ENCODE measurements around the gene HECW1.
A peak's percentile ranks its signal among the peaks of the same experiment; 100 is the strongest.

Gene HECW1

DNA sequence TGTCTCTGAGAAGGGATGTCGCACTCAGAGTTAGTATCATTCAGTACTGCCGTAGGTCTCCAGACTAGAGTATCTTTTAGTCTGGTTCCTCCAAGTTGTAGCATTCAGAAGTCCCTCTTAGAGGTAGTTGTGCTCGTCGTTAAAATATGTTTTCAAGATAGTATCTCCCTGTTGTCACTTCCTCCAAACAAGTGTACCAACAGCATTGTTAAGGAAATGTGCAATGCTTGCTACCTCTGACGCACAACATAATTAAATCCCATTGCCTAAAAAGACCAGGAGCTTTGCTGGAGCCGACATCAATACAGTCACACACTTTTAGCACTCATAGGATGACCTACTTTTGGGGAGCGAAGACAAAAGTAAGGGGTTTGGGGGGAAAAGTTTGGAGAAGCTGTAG, 390.5 kb downstream of the HECW1 start:
- no peak for DNase-seq (ENCODE audit: low read depth)
- H3K4me3 ChIP-seq (ENCODE audit: low read depth, low read length): no peak overlapping the region

DNA sequence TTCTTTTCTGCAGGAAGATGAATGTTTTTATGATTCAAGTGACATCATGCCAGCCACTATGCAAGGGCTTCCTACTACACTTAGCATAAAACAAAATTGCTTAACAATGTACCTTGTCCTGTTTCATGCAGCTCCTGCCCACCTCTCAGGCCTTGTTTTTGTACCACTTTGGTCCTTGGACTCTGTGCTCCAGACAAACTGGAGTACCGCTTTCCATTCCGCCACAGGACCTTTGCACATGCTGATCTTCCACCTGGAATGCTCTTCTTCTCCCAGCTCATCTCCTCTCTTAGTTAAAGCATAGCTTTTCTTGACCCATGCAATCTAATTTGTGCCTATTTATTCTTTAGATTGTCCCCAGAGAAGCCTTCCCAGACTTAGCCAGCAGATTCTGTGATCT, 393.0 kb downstream of the HECW1 start:
- H3K4me3 ChIP-seq (ENCODE audit: low read depth, low read length): no peak overlapping the region
- DNase-seq (ENCODE audit: low read depth): no peak

DNA sequence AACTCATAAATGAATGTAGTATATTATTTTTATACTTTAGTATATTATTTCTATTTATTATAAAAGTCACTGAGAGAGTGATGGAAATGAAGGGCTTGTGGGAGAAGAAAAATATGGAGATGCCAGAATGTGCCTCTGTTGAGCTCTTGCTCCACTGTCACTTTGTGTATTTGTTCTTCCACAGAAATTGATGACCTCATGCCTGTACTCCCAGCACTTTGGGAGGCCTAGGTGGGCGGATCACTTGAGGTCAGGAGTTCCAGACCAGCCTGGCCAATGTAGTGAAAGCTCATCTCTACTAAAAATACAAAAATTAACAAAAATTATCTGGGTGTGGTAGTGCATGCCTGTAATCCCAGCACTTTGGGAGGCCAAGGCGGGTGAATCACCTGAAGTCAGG, 394.0 kb downstream of the HECW1 start:
- DNase-seq (ENCODE audit: low read depth): no peak
- no peak overlapping the region for H3K4me3 ChIP-seq (ENCODE audit: low read depth, low read length)

DNA sequence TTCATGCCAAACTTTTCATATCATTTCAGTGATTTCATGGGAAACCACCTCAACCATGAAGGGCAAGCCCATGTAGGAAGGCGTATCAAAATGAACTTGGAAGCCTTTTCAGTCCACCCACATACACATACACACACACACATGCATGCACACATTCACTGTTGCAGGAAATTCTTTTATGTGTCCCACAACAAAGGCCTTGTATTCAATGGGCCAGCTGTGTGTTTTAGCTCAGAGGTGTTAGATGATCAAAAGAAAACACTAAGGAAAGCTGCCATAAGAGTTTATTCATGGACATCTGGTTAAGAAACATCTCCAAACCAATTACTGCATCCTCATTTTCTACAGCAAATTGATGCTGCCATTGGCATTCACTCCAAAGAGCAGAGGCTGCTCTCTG, 396.0 kb downstream of the HECW1 start:
- H3K4me3 ChIP-seq (ENCODE audit: low read depth, low read length): no peak overlapping the region
- no peak for DNase-seq (ENCODE audit: low read depth)

DNA sequence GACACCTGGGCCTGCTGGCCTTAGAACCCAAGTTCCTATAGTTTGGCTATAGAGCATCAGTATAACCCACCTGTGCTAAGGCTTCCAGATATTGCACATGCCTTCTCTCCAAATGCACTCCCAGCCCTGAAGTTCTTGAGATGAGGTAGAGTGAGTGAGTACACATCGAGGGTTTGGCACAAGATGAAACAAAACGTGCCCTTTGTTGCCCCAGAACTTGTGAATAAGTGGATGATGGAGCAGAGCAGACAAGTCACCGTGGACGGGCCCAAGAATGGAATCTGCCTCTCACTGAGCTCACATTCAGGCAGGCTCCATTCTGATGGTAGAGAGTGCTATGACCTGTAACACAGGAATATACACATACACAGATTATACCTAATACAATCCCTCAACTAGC, 397.5 kb downstream of the HECW1 start:
- no peak for DNase-seq (ENCODE audit: low read depth)
- H3K4me3 ChIP-seq (ENCODE audit: low read depth, low read length): no peak overlapping the region

DNA sequence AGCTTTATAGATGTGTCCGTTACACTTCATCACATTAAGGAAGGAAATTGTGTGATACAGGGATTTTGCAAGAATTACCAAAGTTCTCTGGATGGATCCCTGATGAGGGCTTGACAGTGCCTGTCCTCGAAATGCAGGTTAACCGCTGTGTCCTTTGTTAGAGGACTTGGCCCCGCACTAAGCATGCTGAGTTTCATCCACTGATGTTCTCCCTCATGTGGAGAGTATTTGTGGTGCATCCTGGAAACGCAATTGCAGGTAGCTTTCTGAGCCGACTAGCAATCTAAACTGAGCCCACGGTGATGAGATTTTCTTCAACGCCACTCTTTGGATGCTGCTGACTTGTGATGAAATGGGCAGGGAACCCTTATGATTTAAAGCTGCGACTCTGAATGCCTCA, 398.6 kb downstream of the HECW1 start:
- H3K4me3 ChIP-seq (ENCODE audit: low read depth, low read length): no peak overlapping the region
- no peak for DNase-seq (ENCODE audit: low read depth)

DNA sequence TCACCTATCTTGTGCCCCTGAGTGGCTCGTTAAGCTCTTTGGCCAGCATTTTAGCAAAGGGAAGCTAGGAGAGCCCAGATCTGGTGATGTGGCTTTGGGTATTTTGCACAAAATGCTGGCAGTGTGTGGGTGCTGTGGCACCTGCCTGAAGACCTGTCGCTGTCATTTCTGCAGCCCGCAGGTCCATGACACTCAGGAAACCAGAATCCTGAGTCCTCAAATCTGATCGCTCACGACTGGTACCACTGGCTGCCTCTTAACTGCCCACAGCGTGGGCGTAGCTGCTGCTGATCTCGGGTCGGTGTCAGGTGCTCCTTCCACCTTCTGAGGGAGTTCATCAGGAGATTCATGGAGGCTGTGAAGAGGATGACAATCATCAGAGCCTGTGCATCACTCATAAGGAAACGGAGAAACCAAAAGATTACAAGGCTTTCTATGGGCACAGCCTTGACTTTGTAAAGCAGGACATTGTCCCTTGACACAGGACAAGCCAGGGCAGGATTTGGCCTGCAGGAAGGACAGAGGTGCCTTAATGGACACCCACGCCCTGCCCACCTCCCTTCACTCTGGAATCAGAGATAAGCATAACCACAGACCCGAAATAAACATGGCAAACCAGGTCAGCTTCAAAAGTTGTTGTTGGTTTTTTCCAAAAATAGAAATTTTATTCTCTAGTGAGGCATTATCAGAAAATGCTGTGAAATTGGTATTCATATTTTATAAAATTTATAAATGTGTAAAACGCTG, 399.5 kb downstream of the HECW1 start:
- no peak overlapping the region for H3K4me3 ChIP-seq (ENCODE audit: low read depth, low read length)
- no peak for DNase-seq (ENCODE audit: low read depth)

DNA sequence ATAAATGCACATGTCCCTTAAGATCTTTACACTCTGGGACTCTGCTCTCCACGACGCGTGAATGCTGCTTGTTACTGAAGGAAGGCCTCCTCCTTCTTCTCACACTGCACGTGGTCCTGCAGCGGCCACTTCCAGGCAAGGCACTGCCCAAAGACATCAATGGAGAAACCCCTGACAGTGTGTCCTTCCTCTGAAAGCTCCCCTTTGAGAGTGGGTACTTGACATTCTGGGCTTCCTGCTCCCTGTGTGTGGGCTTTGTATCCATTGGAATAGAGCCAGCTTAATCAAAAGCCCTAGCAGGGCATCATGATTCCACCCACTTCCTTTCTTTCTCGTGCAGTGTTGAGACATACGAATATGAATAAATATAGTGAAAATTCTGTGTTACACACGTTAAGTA, 400.8 kb downstream of the HECW1 start:
- H3K4me3 ChIP-seq (ENCODE audit: low read depth, low read length): no peak overlapping the region
- DNase-seq (ENCODE audit: low read depth): no peak

DNA sequence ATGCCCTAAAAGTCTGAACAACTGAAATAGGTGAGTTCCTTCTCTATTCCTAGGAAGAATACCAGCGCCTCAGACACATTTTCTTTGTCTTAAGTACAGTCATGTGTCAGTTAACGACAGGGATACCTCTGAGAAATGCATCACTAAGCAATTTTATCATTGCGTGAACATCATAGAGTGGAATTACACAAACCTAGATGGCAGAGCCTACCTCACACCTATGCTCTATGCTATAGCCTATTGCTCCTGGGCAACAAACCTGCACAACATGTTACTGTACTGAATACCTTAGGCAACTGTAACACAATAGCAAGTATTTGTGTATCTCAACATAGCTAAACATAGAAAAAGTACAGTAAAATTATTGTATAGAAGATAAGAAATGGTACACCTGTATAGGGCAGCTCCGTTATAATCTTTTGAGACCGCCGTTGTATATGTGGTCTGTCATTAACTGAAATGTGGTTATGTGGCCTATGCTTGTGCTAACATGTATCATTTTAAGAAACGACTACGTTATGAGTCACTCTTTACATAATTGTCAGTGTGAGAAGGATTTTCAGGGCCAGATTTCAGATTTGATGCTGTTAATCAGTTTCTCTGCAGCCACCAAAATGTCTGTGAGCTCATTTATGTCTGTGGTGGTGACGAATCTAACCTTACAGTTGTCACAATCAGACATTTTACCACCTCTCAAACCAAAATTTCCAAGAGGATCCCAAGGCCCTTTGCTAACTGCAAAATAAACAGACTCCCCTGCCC, 404.3 kb downstream of the HECW1 start:
- no peak overlapping the region for H3K4me3 ChIP-seq (ENCODE audit: low read depth, low read length)
- no peak for DNase-seq (ENCODE audit: low read depth)

DNA sequence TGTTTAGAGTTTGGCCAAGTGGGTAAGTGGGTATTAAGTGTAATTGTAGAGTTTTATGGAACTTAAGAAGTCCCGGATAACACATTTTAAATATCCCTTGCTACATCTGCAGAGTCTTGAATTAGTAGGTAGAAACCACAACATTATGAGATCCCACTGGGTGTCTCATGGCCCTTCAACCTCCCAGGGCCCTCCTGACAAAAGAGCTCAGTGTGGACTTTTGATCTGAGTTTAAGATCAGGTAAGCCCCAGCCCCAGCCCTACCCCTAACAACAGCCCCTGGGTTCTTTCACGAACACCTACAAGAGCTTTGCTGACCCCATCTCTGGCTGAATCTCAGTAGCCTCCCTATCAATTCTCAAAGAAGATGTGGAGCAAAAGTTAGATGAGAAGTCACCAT, 405.0 kb downstream of the HECW1 start:
- no peak for DNase-seq (ENCODE audit: low read depth)
- no peak overlapping the region for H3K4me3 ChIP-seq (ENCODE audit: low read depth, low read length)

DNA sequence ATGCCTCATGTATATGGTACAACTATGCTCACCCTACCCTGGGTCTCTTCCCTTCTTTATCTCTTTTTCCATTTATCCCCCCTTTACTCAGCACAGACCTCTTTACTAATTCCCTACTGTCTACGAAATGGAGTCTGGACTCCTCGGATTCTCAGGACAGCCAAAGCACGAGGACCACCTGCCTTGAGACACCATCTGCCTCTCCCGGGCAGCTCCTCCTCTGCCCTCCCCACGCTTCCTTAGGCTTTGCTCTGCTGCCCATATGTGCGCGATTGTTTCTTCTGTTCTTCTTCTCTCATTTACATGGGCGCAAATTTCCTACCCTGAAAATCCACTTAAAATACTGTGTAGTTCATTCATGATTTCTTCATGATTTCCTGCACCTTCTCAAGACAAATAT, 407.8 kb downstream of the HECW1 start:
- no peak for DNase-seq (ENCODE audit: low read depth)
- no peak overlapping the region for H3K4me3 ChIP-seq (ENCODE audit: low read depth, low read length)

DNA sequence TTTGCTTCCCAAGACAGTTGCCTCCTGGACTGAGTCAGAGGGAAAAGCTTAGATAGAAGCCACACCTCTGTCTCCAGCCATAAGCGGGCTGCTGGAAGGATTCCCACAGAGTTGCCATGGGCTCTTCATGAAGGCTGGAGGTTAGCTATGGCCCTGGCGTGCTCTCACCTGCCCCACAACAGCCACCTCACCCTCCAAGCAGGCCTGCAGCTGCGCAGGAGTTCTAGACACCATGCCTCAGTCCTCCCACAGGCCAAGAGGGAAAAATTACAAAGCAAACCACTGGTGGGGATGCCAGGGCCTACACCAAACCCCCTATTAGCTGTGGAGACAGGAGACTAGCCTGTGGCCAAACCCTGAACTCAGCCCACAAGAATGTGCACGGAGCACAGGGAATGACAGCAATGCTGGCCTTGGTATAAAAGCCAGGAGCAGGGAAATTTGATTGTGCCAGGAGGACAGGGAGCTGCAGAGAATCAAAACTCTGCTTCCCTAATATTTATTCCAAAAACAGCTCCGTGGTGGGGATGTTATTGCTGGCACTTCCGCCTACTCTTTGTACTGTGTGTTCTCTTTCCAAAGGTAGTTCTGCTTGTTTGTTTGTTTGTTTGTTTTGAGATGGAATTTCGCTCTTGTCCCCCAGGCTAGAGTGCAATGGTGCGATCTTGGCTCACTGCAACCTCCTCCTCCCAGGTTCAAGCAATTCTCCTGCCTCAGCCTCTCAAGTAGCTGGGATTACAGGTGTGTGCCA, 410.1 kb downstream of the HECW1 start:
- DNase-seq (ENCODE audit: low read depth): peak; percentile 13
- no peak overlapping the region for H3K4me3 ChIP-seq (ENCODE audit: low read depth, low read length)

DNA sequence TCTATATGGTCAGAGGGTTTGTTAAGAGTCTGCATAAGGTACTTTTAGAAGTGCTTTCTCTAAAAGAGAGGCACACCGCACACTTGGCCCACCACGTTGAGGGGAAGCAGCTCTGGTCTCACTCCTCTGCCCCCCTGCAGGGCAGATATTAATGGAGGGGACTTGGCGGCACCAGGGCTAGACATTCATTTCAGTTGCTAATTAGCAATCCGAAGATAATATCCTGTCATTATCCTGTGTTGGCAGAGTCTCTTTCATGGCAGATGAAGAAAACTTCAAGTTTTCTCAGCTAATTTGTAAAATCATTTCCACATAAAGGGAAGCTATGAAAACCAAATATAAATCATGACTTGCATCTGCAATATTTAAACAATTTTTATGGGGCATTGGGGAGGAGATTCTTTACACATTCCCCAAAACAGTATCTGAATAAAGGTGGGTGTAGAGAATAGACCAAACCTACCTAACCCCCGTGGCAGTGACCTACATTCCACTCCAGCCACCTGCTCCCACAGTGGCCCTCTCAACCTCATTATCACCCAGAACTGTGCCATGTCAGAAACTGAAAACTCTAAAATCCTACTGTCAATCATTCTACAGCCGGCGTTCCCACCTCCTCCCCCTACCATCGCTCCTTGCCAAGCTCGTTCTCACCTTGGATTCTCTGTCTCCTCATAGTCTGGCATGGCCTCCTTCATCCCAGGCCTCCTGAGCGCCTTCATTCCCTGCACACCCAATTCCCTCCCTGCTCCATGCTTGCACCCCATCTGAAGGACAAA, 416.3 kb downstream of the HECW1 start:
- no peak overlapping the region for H3K4me3 ChIP-seq (ENCODE audit: low read depth, low read length)
- no peak for DNase-seq (ENCODE audit: low read depth)

DNA sequence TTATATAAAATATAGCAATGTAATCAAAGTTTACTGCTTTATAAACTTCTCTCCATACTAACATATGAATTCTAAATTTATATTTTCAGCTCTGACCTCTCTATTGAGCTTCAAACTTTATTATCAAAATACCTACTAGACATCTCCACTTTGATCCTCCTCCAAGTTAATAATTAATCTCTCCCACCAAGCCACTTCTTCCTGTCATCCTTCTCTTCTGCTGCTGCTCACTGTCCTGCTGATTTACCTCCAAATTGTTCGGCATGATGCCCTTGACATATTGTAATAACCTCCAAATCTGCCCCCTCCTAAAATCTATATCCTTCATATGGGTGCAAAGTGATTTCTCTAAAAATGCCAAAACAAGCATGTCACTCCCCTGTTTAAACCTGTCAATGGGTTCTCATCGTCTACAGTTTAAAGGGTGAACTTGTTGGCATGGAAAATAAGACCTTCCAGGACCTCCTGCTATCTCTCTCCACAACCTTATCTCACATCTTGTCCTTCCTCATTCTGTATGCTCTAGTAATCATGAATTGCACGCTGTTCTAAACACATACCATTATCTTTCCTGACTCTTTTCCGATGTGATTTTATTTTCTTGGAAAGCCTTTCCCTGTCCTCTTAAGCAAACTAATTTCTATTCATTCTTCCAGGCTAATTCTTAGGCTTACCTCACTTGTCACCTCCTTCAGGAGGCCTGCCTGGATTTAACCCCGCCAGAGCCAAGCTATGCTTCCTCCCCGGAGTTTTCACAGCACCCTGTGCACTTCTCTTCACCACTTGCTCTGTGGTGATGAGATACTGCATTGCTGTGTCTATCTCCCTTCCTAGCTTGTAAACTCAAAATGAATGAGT, 418.3 kb downstream of the HECW1 start:
- no peak overlapping the region for H3K4me3 ChIP-seq (ENCODE audit: low read depth, low read length)
- no peak for DNase-seq (ENCODE audit: low read depth)

DNA sequence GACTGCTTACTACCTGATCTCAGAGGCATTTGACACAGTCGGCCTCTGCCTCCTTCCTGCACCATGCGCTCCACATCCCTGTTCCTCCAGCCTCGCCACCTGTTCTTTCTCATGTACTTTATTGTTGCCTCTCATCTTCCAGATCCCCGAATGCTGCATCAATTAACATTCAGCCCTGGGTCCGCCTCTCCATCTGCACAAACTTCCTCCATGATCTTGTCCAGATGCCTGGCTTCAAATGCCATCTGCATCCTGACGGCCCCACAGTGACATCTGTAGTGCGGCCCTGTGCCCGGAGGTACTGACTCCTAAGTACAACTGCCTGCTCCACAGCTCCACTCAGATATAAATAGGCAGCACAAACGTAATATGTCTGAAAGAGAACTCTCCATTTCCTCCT, 419.3 kb downstream of the HECW1 start:
- DNase-seq (ENCODE audit: low read depth): no peak
- no peak overlapping the region for H3K4me3 ChIP-seq (ENCODE audit: low read depth, low read length)

DNA sequence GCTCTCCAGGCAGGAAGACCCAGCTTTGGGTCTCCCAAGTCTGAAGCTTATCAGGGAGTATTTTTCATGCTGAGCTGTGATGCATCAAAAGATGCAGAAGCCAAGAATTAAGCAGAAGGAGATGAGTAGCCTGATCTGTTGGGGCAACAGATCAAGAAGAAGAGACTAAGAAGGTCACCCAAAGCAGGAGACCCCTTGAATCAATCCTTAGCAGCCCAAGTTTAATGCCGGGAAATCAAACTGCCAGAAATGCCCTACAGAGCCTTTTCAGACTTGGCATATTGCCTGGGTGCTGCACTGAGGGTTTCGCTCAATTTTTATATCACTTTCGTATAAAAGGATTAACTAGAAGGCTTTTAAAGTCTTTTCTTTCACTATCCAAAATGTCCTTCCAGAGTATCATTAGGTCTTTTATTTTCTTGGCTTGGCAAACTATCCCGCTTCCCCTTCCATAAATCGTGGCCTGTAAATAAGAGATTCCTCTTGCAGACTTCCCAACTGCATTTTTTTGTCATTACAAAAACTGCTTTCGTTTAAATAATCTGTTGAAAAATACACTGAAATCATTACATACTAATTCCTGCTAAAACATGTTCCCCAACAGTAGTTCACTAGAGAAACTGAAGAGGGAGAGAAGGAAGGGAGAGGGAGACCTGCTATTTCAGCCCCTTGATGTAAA, 421.5 kb downstream of the HECW1 start:
- peak; percentile 57 for DNase-seq (ENCODE audit: low read depth)
- no peak overlapping the region for H3K4me3 ChIP-seq (ENCODE audit: low read depth, low read length)

DNA sequence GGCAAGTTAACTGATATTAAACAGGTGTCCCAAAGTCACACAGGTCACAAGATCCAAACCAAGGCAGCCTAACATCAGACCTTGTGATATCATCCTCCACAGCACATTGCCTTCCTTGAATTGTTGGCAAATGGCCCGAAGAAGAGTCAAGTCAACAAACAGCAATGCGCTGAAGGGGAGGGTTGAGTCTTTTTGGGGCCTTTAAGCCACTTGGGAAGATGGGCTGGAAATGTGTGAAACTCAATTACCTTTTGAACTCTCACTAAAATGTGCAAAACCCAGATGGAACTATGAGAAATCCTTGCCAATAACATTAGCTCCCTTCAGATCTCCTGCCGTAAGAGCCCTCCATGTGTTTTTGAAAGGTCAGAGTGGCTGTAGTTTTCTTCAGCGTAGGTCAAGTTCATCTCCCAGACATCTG, 422.6 kb downstream of the HECW1 start:
- DNase-seq (ENCODE audit: low read depth): peak; percentile 88
- H3K4me3 ChIP-seq (ENCODE audit: low read depth, low read length): no peak overlapping the region

DNA sequence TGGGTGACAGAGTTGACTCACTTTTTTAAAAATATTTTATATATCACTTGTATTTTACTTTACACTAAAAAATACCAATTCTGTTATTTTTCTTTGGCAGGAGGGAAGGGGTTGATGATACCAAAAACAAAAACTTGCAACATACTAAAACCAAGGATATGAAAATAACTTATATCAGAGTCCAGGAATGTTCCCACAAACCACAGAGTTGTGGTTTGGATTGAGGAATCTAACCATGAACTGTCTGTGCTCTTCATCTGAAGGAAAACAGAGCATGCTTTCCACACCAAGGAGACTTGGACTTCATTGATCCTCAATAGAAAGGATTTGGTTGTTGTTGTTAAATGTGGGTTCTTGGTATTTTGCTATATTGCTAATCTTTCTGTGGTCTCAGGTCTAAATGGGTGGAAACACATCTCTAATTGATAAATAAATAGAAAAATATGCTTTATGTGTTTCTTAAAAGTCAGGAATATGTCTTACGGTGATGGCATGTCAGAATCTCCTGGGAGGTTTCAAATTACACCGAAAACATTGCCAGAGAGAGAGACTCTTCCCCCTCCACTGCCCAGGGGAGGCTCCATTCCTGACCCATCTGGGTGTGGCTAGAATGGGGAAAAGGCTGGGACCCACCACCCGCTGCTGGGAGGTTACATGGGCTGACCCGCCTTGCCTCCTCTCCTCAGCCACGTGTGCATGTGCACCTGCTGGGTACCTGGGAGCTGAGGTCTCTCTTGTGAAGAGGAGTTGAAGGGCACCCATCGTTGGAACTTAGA, 423.6 kb downstream of the HECW1 start:
- peak; percentile 90 for DNase-seq (ENCODE audit: low read depth)

More for the DNA sequence above, 423.6 kb downstream of the HECW1 start:
- no peak overlapping the region for H3K4me3 ChIP-seq (ENCODE audit: low read depth, low read length)

Data from skeletal muscle cell (primary cell).